HCT116 (cell line): ENCODE measurements around the gene HELZ2. TPM values are rescaled to one million over a fixed set of nuclear protein-coding genes. Genes with fewer than 3 reads are reported as not detected.

Source experiments
- ATAC-seq: fragments of 200-7000 bp; cut with Tn5 transposase; 2 replicates; pipeline ENCODE4 v1.9.1; 2020; ENCODE audit warnings: mild to moderate bottlenecking, moderate library complexity
- BruUV-seq: library from RNA; stranded (reverse); fragments of 400-500 nt; replicated peaks from 2 replicates; lab custom pipeline; 2021; lab: Mats Ljungman, UMichigan
- CTCF ChIA-PET: fragments of 300-600 bp; sonication (Branson Sonifier 250); formaldehyde crosslinking; loops from one replicate; lab custom pipeline; 2021; ENCODE audit warnings: antibody characterized with exemption; lab: Charles Lee
- POLR2A ChIA-PET: fragments of 300-600, 350-600 bp; sonication (Branson Sonifier 250); formaldehyde crosslinking; loops from one replicate; lab custom pipeline; 2021; ENCODE audit warnings: antibody characterized with exemption; lab: Charles Lee
- RAD21 ChIA-PET, 2 experiments: fragments of 300-600 bp; sonication (Branson Sonifier 250); formaldehyde crosslinking; loops; one replicate each; lab custom pipeline; 2023; ENCODE audit warnings: low total read pairs in 2 of 2; ENCODE audit not compliant: uncharacterized antibody in 2 of 2, unreplicated experiment in 2 of 2, low non-redundant PET in 1 of 2; lab: Charles Lee
- DNase-seq: peaks from one replicate; pipeline ENCODE4 v3.0.0-alpha.2; 2010; ENCODE audit warnings: low read depth, low spot score
- H2AFZ ChIP-seq: fragments of 200-600 bp; shearing (Covaris generic), sonication (generic); 2 replicates; pipeline ENCODE4 v1.6.1; 2017; ENCODE audit warnings: low read depth, mixed run types, mixed read lengths, antibody characterized with exemption, low read length; ENCODE audit not compliant: poor library complexity, severe bottlenecking
- H3K27ac ChIP-seq: 2 replicates; pipeline ENCODE4 v1.5.1; 2012; ENCODE audit warnings: low read depth, low read length
- H3K27me3 ChIP-seq: fragments of 200-600 bp; sonication (generic); 2 replicates; pipeline ENCODE4 v1.6.1; 2016; ENCODE audit warnings: mixed run types, low read length, mixed read lengths; ENCODE audit not compliant: insufficient read depth
- H3K36me3 ChIP-seq, 2 experiments: fragments of 200-500 bp in 1 of 2; fragments of 200-600 bp in 1 of 2; sonication (Bioruptor generic) in 1 of 2; sonication (generic) in 1 of 2; 2 replicates each; pipeline versions ENCODE4 v1.5.1 to v1.6.1; 2014 to 2016; ENCODE audit warnings: low read length in 2 of 2, inconsistent platforms in 1 of 2, mixed read lengths in 1 of 2, mixed run types in 1 of 2; ENCODE audit not compliant: insufficient read depth in 2 of 2, control insufficient read depth in 1 of 2
- H3K4me1 ChIP-seq, 2 experiments: fragments of 200-600 bp in 1 of 2; sonication (generic) in 1 of 2; 2 replicates each; pipeline versions ENCODE4 v1.5.1 to v1.6.1; 2012 to 2017; ENCODE audit warnings: low read length in 2 of 2, inconsistent platforms in 1 of 2, mild to moderate bottlenecking in 1 of 2, mixed read lengths in 1 of 2, mixed run types in 1 of 2, moderate library complexity in 1 of 2; ENCODE audit not compliant: insufficient read depth in 2 of 2, control insufficient read depth in 1 of 2
- H3K4me2 ChIP-seq: fragments of 200-600 bp; sonication (generic); 2 replicates; pipeline ENCODE4 v1.6.1; 2017; ENCODE audit warnings: mixed run types, low read length, mixed read lengths
- H3K4me3 ChIP-seq, 2 experiments: fragments of 200-600 bp in 1 of 2; sonication (generic) in 1 of 2; replicated peaks in 1 of 2; 2 replicates each; pipeline ENCODE4 v1.5.1; 2011 to 2016; ENCODE audit warnings: low read length in 2 of 2, control low read depth in 1 of 2, low read depth in 1 of 2, mild to moderate bottlenecking in 1 of 2, mixed read lengths in 1 of 2, mixed run types in 1 of 2
- H3K79me2 ChIP-seq: fragments of 200-600 bp; sonication (generic); 2 replicates; pipeline ENCODE4 v1.6.1; 2017; ENCODE audit warnings: mild to moderate bottlenecking, mixed run types, low read length, moderate library complexity, mixed read lengths; ENCODE audit not compliant: insufficient read depth
- H3K9ac ChIP-seq: fragments of 200-600 bp; sonication (generic); 2 replicates; pipeline ENCODE4 v1.6.1; 2016; ENCODE audit warnings: low read length, mixed read lengths
- H3K9me2 ChIP-seq: fragments of 200-600 bp; sonication (generic), shearing (Covaris generic); 2 replicates; pipeline ENCODE4 v1.6.1; 2017; ENCODE audit warnings: mixed run types, mild to moderate bottlenecking, moderate library complexity; ENCODE audit not compliant: insufficient read depth
- H3K9me3 ChIP-seq, 2 experiments: fragments of 200-500 bp in 1 of 2; fragments of 200-600 bp in 1 of 2; sonication (Bioruptor generic) in 1 of 2; sonication (generic) in 1 of 2; 2 replicates each; pipeline ENCODE4 v1.6.1; 2014 to 2017; ENCODE audit warnings: low read length in 2 of 2, mixed read lengths in 2 of 2, inconsistent platforms in 1 of 2, low read depth in 1 of 2, mild to moderate bottlenecking in 1 of 2, mixed run types in 1 of 2, moderate library complexity in 1 of 2; ENCODE audit not compliant: control insufficient read depth in 1 of 2, insufficient read depth in 1 of 2
- H4K20me1 ChIP-seq: fragments of 200-600 bp; sonication (generic), shearing (Covaris generic); 2 replicates; pipeline ENCODE4 v1.6.1; 2017; ENCODE audit warnings: mixed run types, mild to moderate bottlenecking, moderate library complexity; ENCODE audit not compliant: insufficient read depth
- ATF3 ChIP-seq: IDR thresholded peaks from 2 replicates; pipeline ENCODE4 v1.6.1; 2012
- CEBPB ChIP-seq: IDR thresholded peaks from 2 replicates; pipeline ENCODE4 v1.6.1; 2012; ENCODE audit warnings: low read depth
- CTCF ChIP-seq, 3 experiments: fragments of 200-600 bp in 1 of 3; sonication (generic) in 1 of 3; IDR thresholded peaks in 2 of 3; conservative IDR thresholded peaks in 1 of 3; 2 replicates each; pipeline ENCODE4 v1.5.1; 2012 to 2017; ENCODE audit warnings: low read depth in 2 of 3, low read length in 2 of 3, antibody characterized with exemption in 1 of 3, borderline replicate concordance in 1 of 3, control low read depth in 1 of 3, mild to moderate bottlenecking in 1 of 3, mixed read lengths in 1 of 3, mixed run types in 1 of 3, moderate library complexity in 1 of 3; ENCODE audit not compliant: insufficient read depth in 1 of 3
- EZH2phosphoT487 ChIP-seq: fragments of 200-600 bp; IDR thresholded peaks from 2 replicates; pipeline ENCODE4 v1.6.1; 2018; ENCODE audit warnings: antibody characterized with exemption, borderline replicate concordance
- SRF ChIP-seq: IDR thresholded peaks from 2 replicates; pipeline ENCODE4 v1.6.1; 2012; ENCODE audit warnings: low read depth
- ZBTB33 ChIP-seq: IDR thresholded peaks from 2 replicates; pipeline ENCODE4 v1.6.1; 2011; ENCODE audit warnings: mild to moderate bottlenecking, low read length, moderate library complexity; ENCODE audit not compliant: insufficient replicate concordance; ENCODE audit errors: extremely low read depth
- ZFX ChIP-seq: fragments of 450-650 bp; IDR thresholded peaks from 2 replicates; pipeline ENCODE4 v1.6.1; 2017
- intact Hi-C: fragments of 100-400 bp; cut with micrococcal nuclease; formaldehyde crosslinking; loops from 2 replicates; pipeline ENCODE4 v1.10.0; 2022
- total RNA-seq: library from RNA; stranded (reverse); gene quantifications from one replicate; pipeline ENCODE4 v1.2.1, GENCODE V29; 2021; ENCODE audit not compliant: unreplicated experiment

Gene HELZ2
- total RNA-seq, 1 experiment from 2014 or later: 44.0 TPM

- Histone ChIP-seq H3K9ac (no peak overlapping the region), H3K36me3 (no peaks in the 10 kb centered on the region; a peak in 3 of 4 replicates), H4K20me1 (no peaks in the 10 kb centered on the region), H2AFZ (no peak overlapping the region), H3K9me2 (no peaks in the 10 kb centered on the region), H3K9me3 (no peaks in the 10 kb centered on the region), H3K27ac (no peak overlapping the region), H3K79me2 (no peaks in the 10 kb centered on the region), H3K27me3 (no peaks in the 10 kb centered on the region), H3K4me2 (no peak overlapping the region), H3K4me3 (no peak overlapping the region), H3K4me1 (no peaks in the 10 kb centered on the region)
- ChIA-PET RAD21 (no interaction called here), POLR2A (no interaction called here), CTCF (no interaction called here)
- intact Hi-C loops: no loop called here
- DNase-seq (no peak), ATAC-seq (no peak)
- BruUV-seq: no TSS peak
- no peak for TF ChIP-seq ZBTB33
Observed at GRCh38 chr20:63563225-63563935, 10.7 kb downstream of the HELZ2 start.

- RAD21 ChIA-PET: no interaction called here
- POLR2A ChIA-PET: interaction anchor here (0.6 kb wide), 1 partner anchor 21 kb away, joined by 3 read pairs; no protein-coding TSS in a partner anchor
- CTCF ChIA-PET: no interaction called here
- intact Hi-C loops: no loop called here
- Histone ChIP-seq H3K4me2 (no peak overlapping the region), H3K9me2 (no peaks in the 10 kb centered on the region), H3K27me3 (no peaks in the 10 kb centered on the region), H4K20me1 (no peaks in the 10 kb centered on the region), H3K36me3 (no peaks in the 10 kb centered on the region; a peak in 3 of 4 replicates), H3K9ac (no peak overlapping the region), H3K27ac (no peak overlapping the region), H2AFZ (no peak overlapping the region), H3K4me1 (no peaks in the 10 kb centered on the region), H3K4me3 (no peak overlapping the region), H3K9me3 (no peaks in the 10 kb centered on the region), H3K79me2 (no peaks in the 10 kb centered on the region)
- DNase-seq (no peak), ATAC-seq (no peak)
- BruUV-seq: no TSS peak
- TF ChIP-seq ZFX (no peak), EZH2phosphoT487 (no peak), SRF (no peak), CTCF (IDR thresholded peaks at IDR 0.05 in 2 of 3, conservative IDR thresholded peaks at IDR 0.05 in 1 of 3; ENCODE audit: borderline replicate concordance in 1 of 3, insufficient read depth in 1 of 3, low read depth in 2 of 3, low read length in 2 of 3) (no peak), CEBPB (no peak), ATF3 (no peak)
Observed at GRCh38 chr20:63562461-63563224, 11.4 kb downstream of the HELZ2 start.
